GM19438 (cell line): ENCODE data around the gene HEPHL1.
"Not testable (repeated sequence)": the region's sequence is repeated elsewhere in the genome, so short reads cannot be mapped to it uniquely, and the experiment has no call there.

Experiments used
- ATAC-seq: cut with Tn5 transposase; IDR thresholded peaks from one replicate; pipeline ENCODE4 v1.9.1; 2021; ENCODE audit warnings: low read depth; ENCODE audit not compliant: unreplicated experiment

HEPHL1 gene

DNA sequence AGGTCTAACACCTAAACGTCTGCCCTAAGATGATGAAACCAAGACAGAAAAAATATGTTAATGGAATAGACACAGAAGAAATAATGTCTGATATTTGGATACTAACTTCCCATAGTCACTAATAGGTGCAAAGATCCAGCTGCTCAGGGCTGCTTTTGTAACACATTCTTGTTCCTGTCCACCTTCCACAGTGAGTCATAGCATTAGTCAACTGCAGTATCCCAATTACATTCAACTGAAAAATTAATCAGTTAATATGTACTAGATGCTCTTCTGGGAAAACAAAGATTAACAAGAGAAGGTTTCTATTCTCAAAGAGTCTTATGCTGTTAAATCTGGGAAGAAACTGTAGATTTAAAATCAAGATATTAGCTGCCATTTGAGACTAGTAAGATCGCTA is 47.6 kb downstream of the HEPHL1 start:
- no peak for ATAC-seq

GRCh38 chr11:94077552-94078293 is 56.6 kb downstream of the HEPHL1 start:
- ATAC-seq, result no peak

DNA sequence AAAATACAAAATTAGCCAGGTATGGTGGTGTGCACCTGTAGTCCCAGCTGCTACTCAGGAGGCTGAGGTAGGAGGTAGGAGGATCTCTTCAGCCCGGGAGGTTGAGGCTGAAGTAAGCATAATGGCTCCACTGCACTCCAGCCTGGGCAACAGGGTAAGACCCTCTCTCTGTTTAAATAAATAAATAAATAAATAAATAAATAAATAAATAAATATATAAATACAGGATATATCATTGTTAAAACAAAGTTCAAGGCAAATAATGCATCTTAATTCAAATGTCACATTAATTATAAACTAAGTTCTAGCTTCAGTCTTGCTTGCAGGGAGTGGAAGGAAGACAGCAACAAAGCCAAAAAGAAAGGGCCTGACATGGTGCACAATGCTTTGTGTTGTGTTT is 63.0 kb downstream of the HEPHL1 start:
- ATAC-seq, result no peak

- ATAC-seq, result no peak
These were observed 67.8 kb downstream of the HEPHL1 start for GRCh38 chr11:94088906-94089305.

- ATAC-seq, result no peak
These were observed 68.2 kb downstream of the HEPHL1 start for GRCh38 chr11:94089341-94089740.

- no peak for ATAC-seq
These were observed 69.2 kb downstream of the HEPHL1 start for GRCh38 chr11:94090401-94090800.

DNA sequence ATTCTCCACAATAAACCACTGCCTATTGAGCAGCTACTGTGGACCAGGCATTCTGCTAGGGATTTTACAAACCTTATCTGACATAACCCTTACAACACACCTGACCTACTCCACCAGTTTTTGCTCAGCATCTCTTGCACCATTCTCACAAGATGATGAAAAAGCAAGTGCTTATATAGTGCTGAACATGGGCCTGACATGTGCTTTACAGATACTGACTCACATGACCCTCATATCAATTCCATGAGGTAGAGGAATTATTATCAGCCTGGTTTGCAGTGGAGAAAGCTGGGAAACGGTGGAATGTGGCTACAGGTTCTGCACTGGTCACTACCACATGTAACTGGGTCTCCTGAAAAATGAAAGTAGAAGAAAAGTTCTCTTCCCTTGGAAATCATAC is 69.9 kb downstream of the HEPHL1 start:
- ATAC-seq, result no peak

DNA sequence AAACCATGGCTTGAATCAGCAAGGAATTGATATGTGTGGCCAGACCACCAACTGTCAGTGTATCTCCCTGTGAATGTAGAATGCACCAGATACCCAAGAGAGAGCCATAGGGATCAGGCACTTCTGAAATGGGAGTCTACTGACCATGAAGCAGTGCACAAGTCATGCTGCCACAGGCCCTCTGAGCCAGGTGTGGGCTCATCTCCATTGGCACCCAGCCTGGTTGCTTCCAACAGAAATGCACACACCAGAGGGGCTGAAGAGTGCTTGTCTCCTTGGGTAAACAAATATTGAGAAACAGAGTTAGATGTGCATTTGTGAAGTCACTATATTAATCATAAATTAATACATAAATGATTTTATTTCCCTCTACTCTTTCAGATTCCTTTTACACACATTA is 79.1 kb downstream of the HEPHL1 start:
- ATAC-seq, result no peak

GRCh38 chr11:94103471-94103870 is 82.3 kb downstream of the HEPHL1 start:
- no peak for ATAC-seq

DNA sequence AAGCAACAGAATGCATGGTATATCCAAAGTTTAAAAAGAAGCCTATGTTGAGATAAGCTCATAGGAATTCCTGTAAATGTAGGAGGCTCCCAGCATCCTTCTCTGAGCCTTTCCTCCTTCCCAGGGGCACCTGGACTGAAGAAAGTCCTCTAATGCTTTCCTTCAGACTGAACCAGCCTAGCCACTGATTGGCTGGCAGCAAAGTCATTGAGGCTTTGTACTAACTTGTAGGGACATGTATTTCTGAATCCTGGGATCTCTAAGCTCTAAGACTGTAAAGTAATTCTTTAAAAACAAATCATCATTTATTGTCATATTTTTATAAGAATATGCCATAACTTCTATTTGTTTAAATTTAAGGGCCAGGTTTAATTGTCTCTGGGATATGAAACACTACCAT is 83.6 kb downstream of the HEPHL1 start:
- no peak for ATAC-seq

DNA sequence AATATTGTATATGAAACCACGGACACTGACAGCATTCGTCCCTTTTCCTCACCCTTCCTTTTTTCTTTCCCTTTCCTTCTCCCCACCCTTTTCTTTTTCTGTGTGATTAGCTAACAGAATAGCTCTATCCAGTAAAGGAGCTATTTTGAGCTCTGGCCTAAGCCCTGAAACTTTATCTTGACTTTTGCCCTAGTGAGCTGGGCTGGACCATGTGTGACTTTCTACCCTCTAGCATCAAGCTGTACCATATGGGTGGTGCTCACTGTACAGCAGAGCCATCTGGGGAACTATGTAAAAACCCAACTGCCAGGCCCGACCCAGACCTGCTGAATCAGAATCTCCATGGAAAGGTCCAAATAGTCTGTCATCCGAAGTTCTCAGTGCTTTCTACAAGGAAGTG is 85.6 kb downstream of the HEPHL1 start:
- no peak for ATAC-seq

GRCh38 chr11:94107363-94107762 is 86.2 kb downstream of the HEPHL1 start:
- ATAC-seq, result no peak

GRCh38 chr11:94111241-94111640 is 90.1 kb downstream of the HEPHL1 start:
- ATAC-seq, result no peak

GRCh38 chr11:94111660-94112059 is 90.5 kb downstream of the HEPHL1 start:
- no peak for ATAC-seq

DNA sequence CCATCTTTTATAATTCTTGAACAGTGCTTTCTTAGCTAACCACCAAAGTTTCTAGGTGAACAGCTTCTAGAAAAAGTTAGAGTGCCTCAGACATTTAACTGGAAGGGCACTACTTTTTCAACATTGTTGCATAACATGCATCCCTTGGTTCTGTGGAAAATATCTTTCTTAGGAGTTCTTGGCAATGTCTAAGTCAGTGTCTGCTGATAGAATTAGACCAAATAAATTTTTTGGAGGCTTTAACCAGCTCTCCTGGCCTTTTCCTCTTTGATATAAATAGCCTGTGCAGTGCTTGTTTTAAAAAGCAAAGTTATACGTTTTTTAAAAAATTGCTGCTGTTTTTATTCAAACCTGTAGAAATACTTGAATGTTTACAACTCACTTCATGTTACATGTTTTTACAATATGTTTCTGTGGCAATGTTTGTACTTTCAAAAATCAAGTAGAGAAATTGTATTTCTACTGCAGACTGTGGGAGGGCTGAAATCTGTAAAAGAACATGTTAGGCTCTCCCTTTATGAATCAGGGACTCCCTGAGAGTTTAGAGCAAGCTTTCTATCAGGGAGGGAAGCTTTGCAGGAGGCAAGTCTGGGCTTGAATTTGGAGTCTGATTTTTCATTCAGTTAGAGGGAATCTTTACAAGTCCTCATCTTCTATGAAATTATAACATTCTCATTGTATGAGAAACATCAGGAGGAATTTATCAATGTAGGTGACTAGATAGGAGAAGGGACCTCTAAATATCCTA is 91.2 kb downstream of the HEPHL1 start:
- no peak for ATAC-seq

- ATAC-seq, result no peak
These were observed 96.0 kb downstream of the HEPHL1 start for GRCh38 chr11:94117197-94117574.

DNA sequence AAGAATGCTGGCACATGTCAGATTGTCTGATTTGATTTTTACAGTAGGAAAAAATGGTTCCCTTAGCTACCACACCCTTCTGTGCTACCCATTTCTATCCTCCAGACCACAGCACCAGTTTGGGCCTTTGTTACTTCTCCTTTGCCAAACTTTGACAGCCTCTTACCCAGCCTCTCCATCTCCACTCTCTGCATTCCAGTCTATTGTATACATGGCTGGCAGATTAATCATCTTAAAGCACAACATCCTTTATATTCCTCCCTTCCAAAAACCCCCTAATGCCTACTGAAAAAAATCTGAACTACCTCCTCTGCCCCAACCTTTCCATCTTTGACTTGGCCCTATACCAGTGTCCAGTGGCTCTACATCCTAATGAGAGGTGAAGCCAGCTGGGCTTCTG is 96.7 kb downstream of the HEPHL1 start:
- ATAC-seq, result no peak

- ATAC-seq, result not testable (repeated sequence)
These were observed 98.5 kb downstream of the HEPHL1 start for GRCh38 chr11:94119676-94120075.

- ATAC-seq, result not testable (repeated sequence)
These were observed 99.4 kb downstream of the HEPHL1 start for GRCh38 chr11:94120516-94120915.

DNA sequence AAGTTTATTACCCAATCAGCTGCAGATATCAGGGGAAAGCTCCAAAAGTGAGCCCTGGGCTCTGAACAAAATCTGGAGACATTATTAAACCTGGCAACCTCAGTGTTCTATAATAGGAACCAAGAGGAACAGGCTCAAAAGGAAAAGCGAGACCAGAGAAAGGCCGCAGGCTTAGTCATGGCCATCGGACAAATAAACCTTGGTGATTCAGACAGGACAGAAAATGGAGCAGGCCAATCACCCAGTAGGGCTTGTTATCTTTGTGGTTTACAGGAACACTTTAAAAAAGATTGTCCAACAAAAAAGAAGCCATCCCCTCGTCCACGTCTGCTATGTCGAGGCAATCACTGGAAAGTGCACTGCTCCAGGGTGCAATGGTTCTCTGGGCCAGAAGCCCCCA is 99.8 kb downstream of the HEPHL1 start:
- ATAC-seq, result no peak

GRCh38 chr11:94125407-94126115 is 104.4 kb downstream of the HEPHL1 start:
- no peak for ATAC-seq

DNA sequence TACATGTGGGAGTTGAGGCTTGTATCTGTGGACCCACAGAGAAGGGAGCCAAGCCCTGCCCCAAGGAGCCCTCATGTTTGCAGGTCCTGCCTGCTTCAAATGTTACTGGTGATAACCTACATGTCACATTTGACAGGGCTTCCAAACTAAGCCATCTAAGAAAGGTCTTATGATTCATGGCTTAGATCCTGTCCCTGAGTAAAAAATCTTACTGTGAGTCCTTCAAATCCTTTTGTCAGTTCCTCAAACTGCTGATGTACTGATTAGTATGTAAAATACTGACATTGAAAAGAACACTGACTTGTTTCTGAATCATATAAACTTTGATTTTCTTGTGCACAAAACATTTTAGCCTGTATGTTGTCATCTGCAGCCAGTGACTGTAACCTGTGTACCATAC is 106.5 kb downstream of the HEPHL1 start:
- ATAC-seq, result no peak
